Uterus (tissue), 2 donors: ENCODE measurements around the gene RUNX1.

Experiments used
- CTCF ChIP-seq, 4 experiments: fragments of 200-600 bp in 2 of 4; fragments of 450-650 bp in 2 of 4; sonication (generic) in 2 of 4; IDR thresholded peaks; one replicate each; pipeline ENCODE4 v1.5.1; 2016 to 2019; ENCODE audit warnings: antibody characterized with exemption in 4 of 4, mild to moderate bottlenecking in 2 of 4, moderate library complexity in 1 of 4
- POLR2A ChIP-seq, 2 donors: fragments of 450-650 bp; IDR thresholded peaks; one replicate each; pipeline ENCODE4 v1.6.1; 2016; ENCODE audit warnings: antibody characterized with exemption in 2 of 2, mild to moderate bottlenecking in 1 of 2, moderate library complexity in 1 of 2

GRCh38 chr21:34889320-34889675 is 159.8 kb downstream of the RUNX1 start:
- TF ChIP-seq CTCF (IDR thresholded peaks at IDR 0.05) (no peak), POLR2A (IDR thresholded peaks at IDR 0.05) (no peak)
